HFF-Myc (cell line): Measurements from ENCODE around the gene NAV2.

Source experiments
- DNase-seq: peaks from one replicate; pipeline ENCODE4 v3.0.0-alpha.2; 2011; ENCODE audit warnings: low read depth; ENCODE audit errors: extremely low read depth
- H3K4me3 ChIP-seq: replicated peaks from 2 replicates; pipeline ENCODE4 v1.5.1; 2011; ENCODE audit warnings: low read depth, mild to moderate bottlenecking, control low read depth, low read length
- CTCF ChIP-seq: IDR thresholded peaks from 2 replicates; pipeline ENCODE4 v1.5.1; 2012; ENCODE audit warnings: mild to moderate bottlenecking, low read depth, low read length, control low read depth; ENCODE audit errors: missing control alignments

The NAV2 gene

GRCh38 chr11:19789835-19790710 lies 77.4 kb downstream of the NAV2 start:
- no peak for TF ChIP-seq CTCF
- no peak overlapping the region for H3K4me3 ChIP-seq
- DNase-seq, result no peak

GRCh38 chr11:19790831-19791552 lies 78.4 kb downstream of the NAV2 start:
- no peak for DNase-seq
- TF ChIP-seq CTCF, result no peak
- no peak overlapping the region for H3K4me3 ChIP-seq

- TF ChIP-seq CTCF, result no peak
- H3K4me3 ChIP-seq, result no peak overlapping the region
- DNase-seq, result no peak
Observed at GRCh38 chr11:19792510-19792909, 79.9 kb downstream of the NAV2 start.

- DNase-seq, result no peak
- no peak overlapping the region for H3K4me3 ChIP-seq
- no peak for TF ChIP-seq CTCF
Observed at GRCh38 chr11:19793326-19793725, 80.7 kb downstream of the NAV2 start.

- no peak for TF ChIP-seq CTCF
- no peak for DNase-seq
- no peak overlapping the region for H3K4me3 ChIP-seq
Observed at GRCh38 chr11:19794161-19794560, 81.5 kb downstream of the NAV2 start.

GRCh38 chr11:19795082-19795481 lies 82.4 kb downstream of the NAV2 start:
- no peak for TF ChIP-seq CTCF
- H3K4me3 ChIP-seq, result no peak overlapping the region
- DNase-seq, result no peak
